ENCODE data around the gene CHCHD6. TPM values are rescaled to one million over a fixed set of nuclear protein-coding genes. Genes with fewer than 3 reads are reported as not detected.
A peak's percentile ranks its signal among the peaks of the same experiment; 100 is the strongest.

The CHCHD6 gene
- total RNA-seq, 1 donor, result 10.9 TPM

- Histone ChIP-seq H3K4me3 (ENCODE audit: insufficient read depth, low read length) (no peak overlapping the region), H3K27ac (ENCODE audit: low read depth, low read length) (no peak overlapping the region), H3K36me3 (ENCODE audit: insufficient read depth, low read length) (peaks cover 3% of the 10 kb centered on the region), H3K27me3 (ENCODE audit: insufficient read depth, low read length) (no peaks in the 10 kb centered on the region), H3K9me3 (ENCODE audit: low read depth, low read length) (no peaks in the 10 kb centered on the region), H3K4me2 (ENCODE audit: insufficient read depth, low read length) (no peak overlapping the region), H2AFZ (ENCODE audit: low read length) (no peak overlapping the region), H4K20me1 (ENCODE audit: insufficient read depth, low read length) (peaks cover 35% of the 10 kb centered on the region), H3K79me2 (ENCODE audit: insufficient read depth, low read length) (peaks cover 96% of the 10 kb centered on the region), H3K4me1 (ENCODE audit: insufficient read depth, low read length) (peaks cover 39% of the 10 kb centered on the region)
- no peak for TF ChIP-seq CTCF (IDR thresholded peaks at IDR 0.05; ENCODE audit: extremely low read depth, low read depth, low read length)
- DNase-seq (ENCODE audit: insufficient read length, low spot score, missing footprints), result no peak
Observed at GRCh38 chr3:126999383-126999782, 295.3 kb downstream of the CHCHD6 start.

- no peak for DNase-seq (ENCODE audit: insufficient read length, low spot score, missing footprints)
- H4K20me1 ChIP-seq (ENCODE audit: insufficient read depth, low read length), result peaks cover 27% of the 10 kb centered on the region
- peaks cover 3% of the 10 kb centered on the region for H3K36me3 ChIP-seq (ENCODE audit: insufficient read depth, low read length)
- H3K4me2 ChIP-seq (ENCODE audit: insufficient read depth, low read length), result no peak overlapping the region
- TF ChIP-seq CTCF (IDR thresholded peaks at IDR 0.05; ENCODE audit: extremely low read depth, low read depth, low read length), result no peak
- H3K27me3 ChIP-seq (ENCODE audit: insufficient read depth, low read length), result no peaks in the 10 kb centered on the region
- H3K9me3 ChIP-seq (ENCODE audit: low read depth, low read length), result no peaks in the 10 kb centered on the region
- H2AFZ ChIP-seq (ENCODE audit: low read length), result no peak overlapping the region
- no peak overlapping the region for H3K27ac ChIP-seq (ENCODE audit: low read depth, low read length)
- H3K4me1 ChIP-seq (ENCODE audit: insufficient read depth, low read length), result peaks cover 33% of the 10 kb centered on the region
- H3K4me3 ChIP-seq (ENCODE audit: insufficient read depth, low read length), result no peak overlapping the region
- H3K79me2 ChIP-seq (ENCODE audit: insufficient read depth, low read length), result peaks cover 91% of the 10 kb centered on the region
Observed at GRCh38 chr3:127000119-127000518, 296.1 kb downstream of the CHCHD6 start.

- TF ChIP-seq CTCF (IDR thresholded peaks at IDR 0.05; ENCODE audit: extremely low read depth, low read depth, low read length), result no peak
- Histone ChIP-seq H3K27me3 (ENCODE audit: insufficient read depth, low read length) (no peaks in the 10 kb centered on the region), H3K27ac (ENCODE audit: low read depth, low read length) (no peak overlapping the region), H3K4me2 (ENCODE audit: insufficient read depth, low read length) (no peak overlapping the region), H3K4me3 (ENCODE audit: insufficient read depth, low read length) (no peak overlapping the region), H2AFZ (ENCODE audit: low read length) (no peak overlapping the region), H3K4me1 (ENCODE audit: insufficient read depth, low read length) (peaks cover 34% of the 10 kb centered on the region), H4K20me1 (ENCODE audit: insufficient read depth, low read length) (peaks cover 21% of the 10 kb centered on the region), H3K36me3 (ENCODE audit: insufficient read depth, low read length) (peaks cover 3% of the 10 kb centered on the region), H3K9me3 (ENCODE audit: low read depth, low read length) (no peaks in the 10 kb centered on the region), H3K79me2 (ENCODE audit: insufficient read depth, low read length) (peaks cover 87% of the 10 kb centered on the region)
- no peak for DNase-seq (ENCODE audit: insufficient read length, low spot score, missing footprints)
Observed at GRCh38 chr3:127000761-127001160, 296.7 kb downstream of the CHCHD6 start.

GRCh38 chr3:127001486-127002194, 297.6 kb downstream of the CHCHD6 start:
- H3K27ac ChIP-seq (ENCODE audit: low read depth, low read length), result peak overlapping the region; percentile 94
- H3K4me2 ChIP-seq (ENCODE audit: insufficient read depth, low read length), result peak overlapping the region; percentile 74
- H3K9me3 ChIP-seq (ENCODE audit: low read depth, low read length), result no peaks in the 10 kb centered on the region
- no peak for TF ChIP-seq CTCF (IDR thresholded peaks at IDR 0.05; ENCODE audit: extremely low read depth, low read depth, low read length)
- DNase-seq (ENCODE audit: insufficient read length, low spot score, missing footprints), result no peak
- H3K4me3 ChIP-seq (ENCODE audit: insufficient read depth, low read length), result peak overlapping the region; percentile 50
- H2AFZ ChIP-seq (ENCODE audit: low read length), result no peak overlapping the region
- peaks cover 35% of the 10 kb centered on the region for H3K4me1 ChIP-seq (ENCODE audit: insufficient read depth, low read length)
- H3K27me3 ChIP-seq (ENCODE audit: insufficient read depth, low read length), result no peaks in the 10 kb centered on the region
- peaks cover 87% of the 10 kb centered on the region for H3K79me2 ChIP-seq (ENCODE audit: insufficient read depth, low read length)
- H3K36me3 ChIP-seq (ENCODE audit: insufficient read depth, low read length), result peaks cover 10% of the 10 kb centered on the region
- H4K20me1 ChIP-seq (ENCODE audit: insufficient read depth, low read length), result peaks cover 19% of the 10 kb centered on the region
